Memory B cell (primary cell): ENCODE measurements around the gene PHLDA1.

ENCODE experiments used
- ATAC-seq: fragments of 150-1000 bp; cut with Tn5 transposase; 2 replicates; pipeline ENCODE4 v1.10.0; 2021; ENCODE audit warnings: low read depth, mild to moderate bottlenecking, moderate library complexity
- DNase-seq, 2 donors: peaks; one replicate each; pipeline ENCODE4 v3.0.0; 2022; ENCODE audit warnings: low spot score in 2 of 2
- H3K27ac Mint-ChIP-seq: one replicate; pipeline ENCODE4 v1.8.0; 2022; ENCODE audit warnings: mild to moderate bottlenecking, moderate library complexity, mixed read lengths
- H3K27me3 Mint-ChIP-seq: one replicate; pipeline ENCODE4 v1.8.0; 2022; ENCODE audit warnings: mixed read lengths
- H3K36me3 Mint-ChIP-seq: one replicate; pipeline ENCODE4 v1.8.0; 2022; ENCODE audit warnings: mild to moderate bottlenecking, mixed read lengths
- H3K4me1 Mint-ChIP-seq: one replicate; pipeline ENCODE4 v1.8.0; 2022; ENCODE audit warnings: mixed read lengths
- H3K4me3 Mint-ChIP-seq: one replicate; pipeline ENCODE4 v1.8.0; 2022; ENCODE audit warnings: mild to moderate bottlenecking, moderate library complexity, mixed read lengths
- H3K9me3 Mint-ChIP-seq: one replicate; pipeline ENCODE4 v1.8.0; 2022; ENCODE audit warnings: mixed read lengths

The PHLDA1 gene

DNA sequence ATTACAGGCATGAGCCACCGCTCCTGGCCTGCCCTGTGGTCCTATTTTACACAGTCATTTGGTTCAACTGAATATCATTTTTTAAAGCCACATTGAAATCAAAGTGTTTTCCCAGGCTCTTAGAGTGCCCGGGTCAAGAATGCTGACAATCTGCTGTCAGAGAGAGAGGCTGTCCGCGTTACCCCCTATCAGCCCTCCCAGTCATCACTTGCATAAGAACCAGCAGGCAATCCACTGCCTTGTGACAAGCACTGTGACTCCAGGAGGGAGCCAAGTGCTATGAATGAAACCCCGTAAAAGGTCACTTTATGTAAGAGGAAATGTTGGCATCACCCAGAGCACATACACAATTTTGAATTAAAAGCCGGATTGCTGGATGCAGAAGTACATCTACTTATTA lies 13.5 kb downstream of the PHLDA1 start:
- ATAC-seq (no peak), DNase-seq (no peak)
- H3K4me1 Mint-ChIP-seq: no peaks in the 10 kb centered on the region
- no peak overlapping the region for H3K4me3 Mint-ChIP-seq
- H3K27me3 Mint-ChIP-seq: peaks cover 10% of the 10 kb centered on the region
- no peaks in the 10 kb centered on the region for H3K36me3 Mint-ChIP-seq
- H3K27ac Mint-ChIP-seq: no peak overlapping the region
- no peaks in the 10 kb centered on the region for H3K9me3 Mint-ChIP-seq

- Mint-ChIP-seq H3K27ac (no peak overlapping the region), H3K36me3 (no peaks in the 10 kb centered on the region), H3K4me1 (no peaks in the 10 kb centered on the region), H3K9me3 (no peaks in the 10 kb centered on the region), H3K27me3 (peaks cover 9% of the 10 kb centered on the region), H3K4me3 (no peak overlapping the region)
- no peak for ATAC-seq
- no peak for DNase-seq
Observed at GRCh38 chr12:76014007-76014406, 17.6 kb downstream of the PHLDA1 start.

DNA sequence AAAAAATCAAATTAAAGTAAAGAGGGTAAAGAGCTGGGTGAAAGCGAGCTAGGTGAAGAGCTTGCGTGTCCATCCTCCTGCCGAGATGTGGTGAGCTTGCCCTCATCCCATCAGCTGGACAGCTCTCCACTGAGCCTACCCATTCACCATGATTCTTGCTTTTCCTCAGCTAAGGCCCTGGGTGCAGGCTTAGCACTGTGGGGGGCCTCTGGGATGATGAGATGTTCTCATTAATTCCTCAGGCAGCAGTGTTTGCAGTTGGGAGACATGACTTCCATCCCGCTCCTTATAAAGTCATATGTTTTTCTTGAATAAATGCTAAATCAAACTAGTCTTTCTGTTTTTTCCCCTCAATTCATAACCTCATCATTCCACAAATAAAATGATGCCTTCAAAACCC lies 18.0 kb downstream of the PHLDA1 start:
- Mint-ChIP-seq H3K27me3 (peaks cover 8% of the 10 kb centered on the region), H3K4me1 (no peaks in the 10 kb centered on the region), H3K9me3 (no peaks in the 10 kb centered on the region), H3K36me3 (no peaks in the 10 kb centered on the region), H3K27ac (no peak overlapping the region), H3K4me3 (no peak overlapping the region)
- ATAC-seq: no peak
- no peak for DNase-seq

- H3K27ac Mint-ChIP-seq: no peak overlapping the region
- H3K4me3 Mint-ChIP-seq: no peak overlapping the region
- H3K36me3 Mint-ChIP-seq: no peaks in the 10 kb centered on the region
- peaks cover 7% of the 10 kb centered on the region for H3K27me3 Mint-ChIP-seq
- ATAC-seq (no peak), DNase-seq (no peak)
- no peaks in the 10 kb centered on the region for H3K4me1 Mint-ChIP-seq
- no peaks in the 10 kb centered on the region for H3K9me3 Mint-ChIP-seq
Observed at GRCh38 chr12:76012644-76013043, 18.9 kb downstream of the PHLDA1 start.

DNA sequence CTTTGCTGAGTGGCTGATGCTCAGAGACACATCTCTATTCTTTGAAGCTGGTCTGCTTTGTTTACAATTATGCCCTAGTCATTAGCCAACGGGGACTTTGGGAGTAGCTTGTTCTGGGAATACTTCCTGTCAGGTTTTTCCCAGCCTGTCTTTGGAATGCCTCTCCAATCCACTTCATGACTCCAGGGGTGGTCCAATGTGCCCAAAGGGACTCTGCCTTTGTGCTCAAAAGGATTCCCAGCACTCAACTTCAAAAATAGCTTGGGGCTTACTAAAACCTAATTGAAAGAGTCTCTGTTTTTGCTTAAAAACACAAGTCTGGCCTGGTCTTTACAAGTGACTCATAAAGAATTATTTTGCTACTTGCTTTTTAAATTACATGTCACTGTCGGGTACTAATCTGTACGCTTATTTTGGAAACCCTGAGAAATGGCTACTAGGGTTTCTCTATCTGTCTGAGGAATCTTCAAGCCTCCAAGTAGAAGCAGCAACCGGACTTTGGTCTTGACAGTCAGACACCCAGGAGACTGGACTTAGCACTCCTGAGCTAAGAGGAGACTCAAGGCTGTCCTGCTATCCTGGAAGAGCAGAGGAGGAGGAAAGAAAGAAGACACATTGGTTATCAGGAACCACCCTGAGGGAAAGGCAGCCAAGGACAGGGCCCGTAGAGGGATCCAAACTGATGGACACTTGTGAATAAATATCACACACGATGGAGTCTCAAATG lies 20.7 kb downstream of the PHLDA1 start:
- H3K27ac Mint-ChIP-seq: no peak overlapping the region
- ATAC-seq (no peak), DNase-seq (no peak)
- no peaks in the 10 kb centered on the region for H3K9me3 Mint-ChIP-seq
- H3K4me3 Mint-ChIP-seq: no peak overlapping the region
- H3K27me3 Mint-ChIP-seq: peaks cover 10% of the 10 kb centered on the region
- no peaks in the 10 kb centered on the region for H3K4me1 Mint-ChIP-seq
- H3K36me3 Mint-ChIP-seq: no peaks in the 10 kb centered on the region

GRCh38 chr12:76008428-76008827 lies 23.1 kb downstream of the PHLDA1 start:
- Mint-ChIP-seq H3K27me3 (peaks cover 12% of the 10 kb centered on the region), H3K36me3 (peaks cover 3% of the 10 kb centered on the region), H3K4me3 (no peak overlapping the region), H3K27ac (no peak overlapping the region), H3K9me3 (peaks cover 4% of the 10 kb centered on the region), H3K4me1 (no peaks in the 10 kb centered on the region)
- DNase-seq (no peak), ATAC-seq (no peak)

- H3K4me3 Mint-ChIP-seq: no peak overlapping the region
- H3K27ac Mint-ChIP-seq: no peak overlapping the region
- peaks cover 12% of the 10 kb centered on the region for H3K27me3 Mint-ChIP-seq
- peaks cover 3% of the 10 kb centered on the region for H3K36me3 Mint-ChIP-seq
- ATAC-seq (no peak), DNase-seq (no peak)
- H3K9me3 Mint-ChIP-seq: peaks cover 4% of the 10 kb centered on the region
- no peaks in the 10 kb centered on the region for H3K4me1 Mint-ChIP-seq
Observed at GRCh38 chr12:76007640-76008039, 23.9 kb downstream of the PHLDA1 start.

DNA sequence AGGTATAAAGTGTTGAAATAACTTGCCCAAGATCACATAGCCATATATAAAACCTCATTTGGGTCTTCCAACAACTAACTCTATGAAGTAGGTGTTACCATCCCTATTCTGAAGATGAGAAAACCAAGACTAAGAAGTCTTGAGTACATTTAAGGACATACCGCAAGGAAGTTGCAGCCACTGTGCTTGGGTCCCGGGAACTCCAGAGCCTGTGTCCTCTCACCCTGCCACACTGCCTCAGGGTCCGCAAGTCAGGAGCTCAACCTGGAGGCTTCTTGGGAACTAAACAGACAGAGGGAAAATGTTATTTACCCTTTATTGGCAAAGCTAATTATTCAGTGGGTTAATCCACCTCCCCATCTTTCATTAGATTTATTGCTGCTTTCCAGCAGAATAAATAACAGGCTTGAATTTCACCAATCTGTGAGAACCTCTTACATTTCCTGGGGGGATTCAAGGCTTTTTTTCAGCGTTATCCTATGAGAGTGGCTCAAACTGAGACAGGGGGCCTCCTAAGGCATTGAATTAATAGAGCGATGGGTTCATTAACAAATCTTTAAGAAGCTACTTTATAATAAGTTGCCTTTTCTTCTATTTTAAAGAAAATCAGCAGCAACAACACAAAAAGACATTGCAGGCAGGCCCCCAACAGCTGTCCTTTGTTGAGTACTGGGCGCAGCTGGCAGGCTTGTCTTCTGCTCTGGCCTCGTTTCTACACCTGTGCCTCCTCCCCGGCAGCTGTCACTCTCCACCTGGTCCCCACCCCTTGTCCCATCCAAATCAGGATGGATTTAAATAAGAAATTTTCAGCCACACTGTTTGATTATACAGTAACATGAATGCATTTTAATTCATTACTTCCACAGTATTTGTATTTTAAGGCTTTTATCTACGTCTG lies 25.3 kb downstream of the PHLDA1 start:
- Mint-ChIP-seq H3K4me3 (no peak overlapping the region), H3K36me3 (peaks cover 3% of the 10 kb centered on the region), H3K9me3 (peaks cover 4% of the 10 kb centered on the region), H3K27ac (no peak overlapping the region), H3K27me3 (peaks cover 10% of the 10 kb centered on the region), H3K4me1 (no peaks in the 10 kb centered on the region)
- ATAC-seq (no peak), DNase-seq (no peak)

DNA sequence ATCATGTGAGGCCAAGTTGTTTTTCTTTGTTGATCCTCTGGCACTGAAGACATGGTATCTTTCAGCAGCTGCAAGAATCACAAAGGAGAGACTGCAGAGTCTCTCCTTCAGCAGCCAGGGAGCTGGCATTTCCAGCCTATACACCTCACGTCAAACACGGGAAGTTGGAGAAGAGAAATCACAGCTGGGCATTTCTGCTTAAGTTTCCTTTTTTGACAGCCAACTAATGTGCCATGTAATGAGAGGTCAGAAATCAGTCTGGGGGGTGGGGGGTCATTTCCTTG lies 28.3 kb downstream of the PHLDA1 start:
- DNase-seq (no peak), ATAC-seq (no peak)
- Mint-ChIP-seq H3K36me3 (peaks cover 3% of the 10 kb centered on the region), H3K27me3 (peaks cover 11% of the 10 kb centered on the region), H3K27ac (no peak overlapping the region), H3K9me3 (peaks cover 4% of the 10 kb centered on the region), H3K4me1 (no peaks in the 10 kb centered on the region), H3K4me3 (no peak overlapping the region)

GRCh38 chr12:76002598-76003354 lies 28.8 kb downstream of the PHLDA1 start:
- Mint-ChIP-seq H3K9me3 (peaks cover 4% of the 10 kb centered on the region), H3K27me3 (peaks cover 11% of the 10 kb centered on the region), H3K27ac (no peak overlapping the region), H3K36me3 (peaks cover 3% of the 10 kb centered on the region), H3K4me1 (no peaks in the 10 kb centered on the region), H3K4me3 (no peak overlapping the region)
- DNase-seq (no peak), ATAC-seq (no peak)

DNA sequence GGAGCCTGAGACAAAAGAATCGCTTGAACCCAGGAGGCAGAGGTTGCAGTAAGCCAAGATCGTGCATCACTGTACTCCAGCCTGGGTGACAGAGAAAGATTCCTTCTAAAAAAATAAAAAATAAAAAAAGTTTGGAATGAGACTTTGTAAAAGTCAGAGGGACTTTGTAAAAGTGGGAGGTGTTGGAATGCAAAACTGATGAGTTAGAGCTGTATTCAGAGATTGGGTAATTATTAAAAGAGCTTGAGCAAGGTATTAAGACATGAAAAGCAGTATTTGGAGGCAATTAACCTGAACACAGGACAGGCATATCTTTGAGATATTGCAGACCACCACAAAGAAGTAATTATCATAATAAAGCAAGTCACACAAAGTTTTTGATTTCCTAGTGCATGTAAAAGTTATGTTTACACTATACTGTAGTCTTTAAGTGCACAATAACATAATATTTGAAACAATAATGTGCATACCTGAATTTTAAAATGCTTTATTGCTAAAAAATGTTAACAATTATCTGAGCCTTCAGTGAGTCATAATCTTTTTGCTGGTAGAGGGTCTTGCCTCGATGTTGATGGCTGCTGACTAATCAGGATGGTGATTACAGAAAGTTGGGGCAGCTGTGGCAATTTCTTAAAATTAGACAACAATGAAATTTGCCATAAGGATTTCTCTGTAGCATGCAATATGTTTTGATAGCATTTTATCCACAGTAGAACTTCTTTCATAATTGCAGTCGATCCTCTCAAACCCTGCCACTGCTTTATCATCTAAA lies 33.1 kb downstream of the PHLDA1 start:
- Mint-ChIP-seq H3K27me3 (peaks cover 2% of the 10 kb centered on the region), H3K4me1 (no peaks in the 10 kb centered on the region), H3K36me3 (no peaks in the 10 kb centered on the region), H3K9me3 (no peaks in the 10 kb centered on the region), H3K27ac (no peak overlapping the region), H3K4me3 (no peak overlapping the region)
- ATAC-seq (no peak), DNase-seq (no peak)

- H3K9me3 Mint-ChIP-seq: no peaks in the 10 kb centered on the region
- H3K36me3 Mint-ChIP-seq: no peaks in the 10 kb centered on the region
- no peak for DNase-seq
- H3K27ac Mint-ChIP-seq: no peak overlapping the region
- H3K4me1 Mint-ChIP-seq: no peaks in the 10 kb centered on the region
- ATAC-seq: no peak
- H3K4me3 Mint-ChIP-seq: no peak overlapping the region
- peaks cover 2% of the 10 kb centered on the region for H3K27me3 Mint-ChIP-seq
Observed at GRCh38 chr12:75997658-75998057, 33.9 kb downstream of the PHLDA1 start.

DNA sequence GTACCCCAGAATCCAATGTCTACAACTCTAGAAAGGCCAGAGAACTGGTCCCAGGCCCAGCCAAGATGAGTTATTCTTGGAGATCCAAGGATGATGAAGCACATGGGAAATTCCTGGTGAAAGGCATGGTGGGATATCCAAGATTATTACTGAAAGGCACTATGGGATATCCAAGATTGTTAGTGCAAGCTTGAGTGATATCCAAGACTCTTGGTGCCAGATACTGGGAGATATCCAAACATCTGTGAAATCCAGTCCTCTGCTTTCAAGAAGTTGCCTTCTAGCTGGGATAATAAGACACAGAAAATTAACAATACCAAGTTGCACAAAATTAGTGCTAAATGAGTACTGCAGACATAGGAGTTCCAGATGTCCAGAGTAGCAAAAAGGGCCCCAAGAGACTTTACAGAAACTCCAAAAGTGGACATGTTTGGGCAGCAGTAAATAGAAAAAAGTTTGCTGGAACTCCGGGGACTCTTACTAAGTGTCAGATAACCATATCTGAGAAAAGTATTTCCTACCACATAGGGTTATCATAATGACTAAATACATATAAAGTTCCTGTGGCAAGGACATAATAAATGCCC lies 34.6 kb downstream of the PHLDA1 start:
- H3K36me3 Mint-ChIP-seq: no peaks in the 10 kb centered on the region
- H3K27me3 Mint-ChIP-seq: peaks cover 3% of the 10 kb centered on the region
- no peak for DNase-seq
- no peak overlapping the region for H3K4me3 Mint-ChIP-seq
- no peak overlapping the region for H3K27ac Mint-ChIP-seq
- no peaks in the 10 kb centered on the region for H3K4me1 Mint-ChIP-seq
- no peaks in the 10 kb centered on the region for H3K9me3 Mint-ChIP-seq
- no peak for ATAC-seq
